ENCODE data around the gene FBRSL1.

DNA sequence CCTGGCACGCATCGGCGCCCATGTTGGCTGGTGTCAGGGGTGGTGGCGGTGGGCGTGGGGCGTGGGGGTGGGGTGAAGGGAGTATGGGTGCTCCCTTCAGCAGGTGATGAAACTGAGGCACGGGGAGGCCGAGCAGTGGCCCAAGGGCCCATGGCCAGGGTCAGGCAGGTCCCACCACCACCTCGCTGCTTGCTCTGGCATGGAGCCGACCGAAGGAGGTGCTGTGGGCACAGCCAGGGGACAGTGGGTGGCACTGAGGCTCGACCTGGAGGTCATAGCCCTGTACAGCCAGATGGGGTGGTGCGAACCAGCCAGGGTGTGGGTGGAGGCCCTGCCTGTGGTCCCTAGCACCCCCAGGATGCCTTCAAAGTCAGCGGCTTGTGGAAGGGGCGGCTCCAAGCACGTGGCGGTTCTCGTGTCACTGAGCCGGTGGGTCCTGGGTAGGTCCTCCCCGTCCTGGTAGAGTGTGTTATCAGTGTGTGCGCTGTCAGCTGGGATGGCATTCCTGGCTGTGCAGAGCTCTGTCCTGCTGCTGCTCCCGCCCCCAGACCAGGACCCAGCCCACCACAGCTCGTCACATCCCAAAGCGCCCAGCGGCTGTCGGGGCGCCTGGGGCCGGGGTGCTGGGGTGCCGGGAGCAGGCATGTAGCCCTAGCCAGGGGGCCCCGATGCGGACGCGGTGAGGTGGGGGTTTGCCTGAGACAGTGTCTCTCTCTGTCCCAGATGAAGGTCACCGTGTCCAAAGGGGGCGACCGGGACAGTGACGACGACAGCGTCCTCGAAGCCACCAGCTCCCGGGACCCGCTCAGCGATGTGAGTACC lies 35.3 kb downstream of the FBRSL1 start:
- TF ChIP-seq, protein P1, sequence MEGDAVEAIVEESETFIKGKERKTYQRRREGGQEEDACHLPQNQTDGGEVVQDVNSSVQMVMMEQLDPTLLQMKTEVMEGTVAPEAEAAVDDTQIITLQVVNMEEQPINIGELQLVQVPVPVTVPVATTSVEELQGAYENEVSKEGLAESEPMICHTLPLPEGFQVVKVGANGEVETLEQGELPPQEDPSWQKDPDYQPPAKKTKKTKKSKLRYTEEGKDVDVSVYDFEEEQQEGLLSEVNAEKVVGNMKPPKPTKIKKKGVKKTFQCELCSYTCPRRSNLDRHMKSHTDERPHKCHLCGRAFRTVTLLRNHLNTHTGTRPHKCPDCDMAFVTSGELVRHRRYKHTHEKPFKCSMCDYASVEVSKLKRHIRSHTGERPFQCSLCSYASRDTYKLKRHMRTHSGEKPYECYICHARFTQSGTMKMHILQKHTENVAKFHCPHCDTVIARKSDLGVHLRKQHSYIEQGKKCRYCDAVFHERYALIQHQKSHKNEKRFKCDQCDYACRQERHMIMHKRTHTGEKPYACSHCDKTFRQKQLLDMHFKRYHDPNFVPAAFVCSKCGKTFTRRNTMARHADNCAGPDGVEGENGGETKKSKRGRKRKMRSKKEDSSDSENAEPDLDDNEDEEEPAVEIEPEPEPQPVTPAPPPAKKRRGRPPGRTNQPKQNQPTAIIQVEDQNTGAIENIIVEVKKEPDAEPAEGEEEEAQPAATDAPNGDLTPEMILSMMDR (IDR thresholded peaks at IDR 0.05; ENCODE audit: control extremely low read depth in 1 of 3, insufficient read depth in 1 of 3, low read depth in 1 of 3, low read length in 3 of 3): no peak
- no peak for TF ChIP-seq POLR2AphosphoS5 (IDR thresholded peaks at IDR 0.05; ENCODE audit: low read depth, low read length)
- TF ChIP-seq BACH1 (IDR thresholded peaks at IDR 0.05; ENCODE audit: low read length): no peak
- TF ChIP-seq GTF2F1 (IDR thresholded peaks at IDR 0.05; ENCODE audit: borderline replicate concordance, low read depth, low read length): no peak
